SU-DHL-6 (cell line): ENCODE results near the gene ADCY5.

Experiments
- EZH2phosphoT487 ChIP-seq: fragments of 200-600 bp; sonication (generic), shearing (Covaris generic); conservative IDR thresholded peaks from 2 replicates; pipeline ENCODE4 v1.6.1; 2018; ENCODE audit warnings: mild to moderate bottlenecking, antibody characterized with exemption, low read length, moderate library complexity, mixed read lengths
- TF ChIP-seq, protein P1 (sequence below): fragments of 200-600 bp; sonication (generic); IDR thresholded peaks from one replicate; pipeline ENCODE4 v1.5.1; 2017; ENCODE audit warnings: antibody characterized with exemption, mild to moderate bottlenecking, low read length, moderate library complexity; ENCODE audit not compliant: insufficient read depth, poor library complexity, severe bottlenecking

DNA sequence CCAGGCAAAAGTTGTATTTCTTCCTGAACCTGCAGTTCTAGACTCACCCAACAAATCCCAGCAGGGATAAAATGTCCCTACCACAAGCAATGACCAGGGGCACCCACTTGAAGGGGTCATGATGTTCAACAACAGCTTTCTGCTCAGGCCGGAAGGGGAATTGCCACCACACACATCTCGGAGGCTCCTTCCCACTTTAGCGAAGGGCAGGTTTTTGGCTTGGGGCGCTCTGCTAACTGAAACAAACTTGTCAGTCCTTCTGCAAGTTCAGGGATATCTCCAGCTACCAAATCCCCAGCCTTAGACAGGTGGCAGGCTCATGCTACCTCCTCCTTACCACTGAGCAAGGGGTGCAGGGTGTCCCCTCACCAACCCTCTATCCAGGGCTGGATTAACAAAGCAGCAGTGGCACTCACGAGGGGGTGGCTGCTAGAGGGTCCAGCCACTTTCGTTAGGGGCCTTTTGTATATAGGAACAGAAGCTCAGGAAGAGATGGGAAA is 2.2 kb downstream of the ADCY5 start:
- TF ChIP-seq, protein P1, sequence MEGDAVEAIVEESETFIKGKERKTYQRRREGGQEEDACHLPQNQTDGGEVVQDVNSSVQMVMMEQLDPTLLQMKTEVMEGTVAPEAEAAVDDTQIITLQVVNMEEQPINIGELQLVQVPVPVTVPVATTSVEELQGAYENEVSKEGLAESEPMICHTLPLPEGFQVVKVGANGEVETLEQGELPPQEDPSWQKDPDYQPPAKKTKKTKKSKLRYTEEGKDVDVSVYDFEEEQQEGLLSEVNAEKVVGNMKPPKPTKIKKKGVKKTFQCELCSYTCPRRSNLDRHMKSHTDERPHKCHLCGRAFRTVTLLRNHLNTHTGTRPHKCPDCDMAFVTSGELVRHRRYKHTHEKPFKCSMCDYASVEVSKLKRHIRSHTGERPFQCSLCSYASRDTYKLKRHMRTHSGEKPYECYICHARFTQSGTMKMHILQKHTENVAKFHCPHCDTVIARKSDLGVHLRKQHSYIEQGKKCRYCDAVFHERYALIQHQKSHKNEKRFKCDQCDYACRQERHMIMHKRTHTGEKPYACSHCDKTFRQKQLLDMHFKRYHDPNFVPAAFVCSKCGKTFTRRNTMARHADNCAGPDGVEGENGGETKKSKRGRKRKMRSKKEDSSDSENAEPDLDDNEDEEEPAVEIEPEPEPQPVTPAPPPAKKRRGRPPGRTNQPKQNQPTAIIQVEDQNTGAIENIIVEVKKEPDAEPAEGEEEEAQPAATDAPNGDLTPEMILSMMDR, result no peak
- TF ChIP-seq EZH2phosphoT487, result no peak
